ENCODE measurements around the gene NDUFB8. TPM values are rescaled to one million over a fixed set of nuclear protein-coding genes. Genes with fewer than 3 reads are reported as not detected.
A peak's percentile ranks its signal among the peaks of the same experiment; 100 is the strongest.

The NDUFB8 gene
- total and polyA plus RNA-seq, 4 donors: 122 to 369 (median 217) TPM

DNA sequence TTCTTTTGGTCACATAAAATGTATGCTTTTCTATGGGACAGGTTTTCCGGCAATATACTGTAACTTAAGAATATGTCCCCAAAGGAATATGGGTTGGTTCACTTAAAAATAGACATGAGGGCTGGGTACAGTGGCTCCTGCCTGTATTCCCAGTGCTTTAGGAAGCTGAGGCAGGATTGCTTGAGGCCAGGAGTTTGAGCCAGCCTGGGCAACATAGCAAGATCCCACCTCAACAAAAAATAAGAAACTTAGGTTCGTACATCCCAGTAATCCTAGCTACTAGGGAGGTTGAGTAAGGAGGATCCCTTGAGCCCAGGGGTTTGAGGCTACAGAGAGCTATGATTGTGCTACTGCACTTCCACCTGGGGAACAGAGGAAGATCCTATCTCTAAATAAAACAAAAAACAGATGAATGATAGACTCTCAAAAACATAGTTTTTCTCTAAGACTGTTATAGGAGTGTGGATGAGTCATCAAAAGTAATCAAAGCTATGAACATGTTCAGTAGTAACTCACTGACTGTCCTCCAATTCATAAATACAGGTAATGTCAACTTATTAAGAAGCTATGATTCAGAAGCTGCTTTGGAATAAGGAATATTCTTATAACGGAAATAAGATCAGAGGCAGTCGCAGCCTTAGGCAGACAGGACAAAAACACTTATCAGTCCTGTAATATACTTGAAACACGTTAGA is 7.4 kb downstream of the NDUFB8 start:
- no peak for DNase-seq
- peaks cover 12 to 28% (median 26%) of the 10 kb centered on the region in 4 donors for H3K36me3 ChIP-seq (ENCODE audit: control insufficient read depth in 4 of 4, insufficient read depth in 4 of 4, low read length in 4 of 4)
- 80 to 92% methylated on average over 5 of the region's 5 CpGs for WGBS, 2 donors

DNA sequence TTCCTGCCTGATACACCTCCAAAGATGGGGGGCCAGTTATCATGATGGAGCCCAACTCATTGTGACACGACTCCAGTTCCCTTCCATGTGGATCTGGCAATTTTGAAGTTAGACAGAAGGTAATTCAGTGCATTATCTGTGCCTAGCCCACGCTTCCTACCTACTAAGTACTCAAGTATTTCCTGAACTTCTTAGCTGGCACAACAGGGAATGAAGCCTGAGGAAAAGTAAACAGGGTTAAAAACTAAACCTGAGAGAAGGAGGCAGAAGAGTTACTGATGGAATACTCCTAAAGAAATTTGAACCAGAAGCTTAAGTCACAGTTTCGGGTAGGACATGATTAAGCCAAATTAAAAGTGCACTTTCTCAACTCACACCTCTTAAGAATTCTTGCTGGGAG is 8.9 kb downstream of the NDUFB8 start:
- H3K4me1 ChIP-seq (ENCODE audit: control insufficient read depth in 5 of 5, insufficient read depth in 5 of 5, low read length in 5 of 5): peaks cover 0 to 10% (median 0%) of the 10 kb centered on the region in 5 donors
- H3K36me3 ChIP-seq (ENCODE audit: control insufficient read depth in 4 of 4, insufficient read depth in 4 of 4, low read length in 4 of 4): peaks cover 12 to 16% (median 16%) of the 10 kb centered on the region in 4 donors
- peaks cover 0 to 2% (median 0%) of the 10 kb centered on the region in 4 donors for H3K9me3 ChIP-seq (ENCODE audit: control insufficient read depth in 4 of 4, insufficient read depth in 3 of 4, low read length in 3 of 4)
- no peak for ATAC-seq (ENCODE audit: insufficient read depth, low FRiP score)
- H3K27me3 ChIP-seq (ENCODE audit: control insufficient read depth in 3 of 3, insufficient read depth in 3 of 3, low read length in 2 of 3): peaks cover 0 to 14% (median 13%) of the 10 kb centered on the region in 3 donors
- H3K4me3 ChIP-seq: no peak overlapping the region
- TF ChIP-seq, protein P1, sequence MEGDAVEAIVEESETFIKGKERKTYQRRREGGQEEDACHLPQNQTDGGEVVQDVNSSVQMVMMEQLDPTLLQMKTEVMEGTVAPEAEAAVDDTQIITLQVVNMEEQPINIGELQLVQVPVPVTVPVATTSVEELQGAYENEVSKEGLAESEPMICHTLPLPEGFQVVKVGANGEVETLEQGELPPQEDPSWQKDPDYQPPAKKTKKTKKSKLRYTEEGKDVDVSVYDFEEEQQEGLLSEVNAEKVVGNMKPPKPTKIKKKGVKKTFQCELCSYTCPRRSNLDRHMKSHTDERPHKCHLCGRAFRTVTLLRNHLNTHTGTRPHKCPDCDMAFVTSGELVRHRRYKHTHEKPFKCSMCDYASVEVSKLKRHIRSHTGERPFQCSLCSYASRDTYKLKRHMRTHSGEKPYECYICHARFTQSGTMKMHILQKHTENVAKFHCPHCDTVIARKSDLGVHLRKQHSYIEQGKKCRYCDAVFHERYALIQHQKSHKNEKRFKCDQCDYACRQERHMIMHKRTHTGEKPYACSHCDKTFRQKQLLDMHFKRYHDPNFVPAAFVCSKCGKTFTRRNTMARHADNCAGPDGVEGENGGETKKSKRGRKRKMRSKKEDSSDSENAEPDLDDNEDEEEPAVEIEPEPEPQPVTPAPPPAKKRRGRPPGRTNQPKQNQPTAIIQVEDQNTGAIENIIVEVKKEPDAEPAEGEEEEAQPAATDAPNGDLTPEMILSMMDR (IDR thresholded peaks at IDR 0.05; ENCODE audit: control extremely low read depth, extremely low read depth): no peak
- 85 to 93% methylated on average over 3 of the region's 3 CpGs for WGBS, 2 donors
- H3K27ac ChIP-seq (ENCODE audit: low read depth in 1 of 2, low read length in 1 of 2): no peak overlapping the region
- DNase-seq: no peak
- no peak overlapping the region for H3K9ac ChIP-seq (ENCODE audit: insufficient read depth in 1 of 2, low read length in 2 of 2)

More for the DNA sequence above, 7.4 kb downstream of the NDUFB8 start:
- Histone ChIP-seq H3K9me3 (ENCODE audit: control insufficient read depth in 4 of 4, insufficient read depth in 3 of 4, low read length in 3 of 4) (no peaks in the 10 kb centered on the region), H3K27ac (ENCODE audit: low read depth in 1 of 2, low read length in 1 of 2) (no peak overlapping the region), H3K4me3 (no peak overlapping the region), H3K4me1 (ENCODE audit: control insufficient read depth in 5 of 5, insufficient read depth in 5 of 5, low read length in 5 of 5) (peaks cover 0 to 10% (median 0%) of the 10 kb centered on the region in 5 donors), H3K9ac (ENCODE audit: insufficient read depth in 1 of 2, low read length in 2 of 2) (no peak overlapping the region), H3K27me3 (ENCODE audit: control insufficient read depth in 3 of 3, insufficient read depth in 3 of 3, low read length in 2 of 3) (peaks cover 0 to 14% (median 13%) of the 10 kb centered on the region in 3 donors)
- ATAC-seq (ENCODE audit: insufficient read depth, low FRiP score): no peak
- TF ChIP-seq, protein P1 (IDR thresholded peaks at IDR 0.05; ENCODE audit: control extremely low read depth, extremely low read depth): no peak

DNA sequence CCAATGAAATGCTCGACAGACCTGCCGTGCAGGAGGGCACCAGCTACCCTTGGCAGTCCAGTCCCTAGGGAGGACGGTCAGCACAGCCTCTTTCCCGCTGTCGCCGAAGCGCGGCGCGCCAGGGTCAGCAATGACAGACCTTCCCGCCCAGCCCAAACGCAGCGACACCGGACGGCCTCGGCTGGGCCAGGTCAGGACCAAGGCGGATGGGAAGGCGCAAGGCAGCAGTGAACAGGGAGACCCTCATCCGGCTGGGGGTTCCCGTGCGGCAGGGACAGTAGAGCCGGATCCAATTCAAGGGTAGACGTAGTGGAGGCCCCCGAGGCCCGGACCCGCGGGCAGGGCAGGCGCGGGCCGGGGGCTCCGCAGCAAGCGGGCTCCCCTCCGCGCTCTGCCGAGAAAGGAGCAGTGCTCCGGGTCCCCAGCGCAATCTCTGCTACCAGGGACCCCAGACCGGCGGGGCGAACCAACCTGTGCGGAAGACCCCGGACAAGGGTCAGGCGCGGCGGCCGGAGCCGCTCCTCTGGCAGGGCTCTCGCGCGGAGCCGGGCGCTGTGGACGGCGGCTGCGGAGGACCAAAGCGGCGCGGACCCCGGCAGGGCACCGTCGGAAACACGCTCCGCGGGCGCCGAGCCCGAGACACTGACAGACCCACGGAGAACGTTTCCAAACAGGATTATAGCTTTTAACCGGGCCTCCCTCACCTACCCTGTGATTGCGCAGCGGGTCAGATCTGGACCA is 10.2 kb downstream of the NDUFB8 start, which contains the start of gene SEC31B:
Gene SEC31B, minus strand, starts transcription at position 551 of the 741 bp plus-strand sequence. CDS start 2,909 bp downstream, outside the sequence.
- Histone ChIP-seq H3K27me3 (ENCODE audit: control insufficient read depth in 3 of 3, insufficient read depth in 3 of 3, low read length in 2 of 3) (peaks cover 0 to 14% (median 13%) of the 10 kb centered on the region in 3 donors), H3K27ac (ENCODE audit: low read depth in 1 of 2, low read length in 1 of 2) (peak within 1 kb of the TSS in 1 of 2 donors; percentile 35), H3K9me3 (ENCODE audit: control insufficient read depth in 4 of 4, insufficient read depth in 3 of 4, low read length in 3 of 4) (peaks cover 0 to 2% (median 0%) of the 10 kb centered on the region in 4 donors), H3K4me1 (ENCODE audit: control insufficient read depth in 5 of 5, insufficient read depth in 5 of 5, low read length in 5 of 5) (peaks cover 0 to 10% (median 0%) of the 10 kb centered on the region in 5 donors), H3K9ac (ENCODE audit: insufficient read depth in 1 of 2, low read length in 2 of 2) (no peak within 1 kb of the TSS), H3K4me3 (peak within 1 kb of the TSS; percentile 18), H3K36me3 (ENCODE audit: control insufficient read depth in 4 of 4, insufficient read depth in 4 of 4, low read length in 4 of 4) (peaks cover 4 to 12% (median 6%) of the 10 kb centered on the region in 4 donors)
- ATAC-seq (ENCODE audit: insufficient read depth, low FRiP score) (no peak), DNase-seq (peak; percentile 21 to 35 (median 30))
- 9 to 19% methylated on average over 72 of the region's 72 CpGs for WGBS, 2 donors
- TF ChIP-seq, protein P1 (IDR thresholded peaks at IDR 0.05; ENCODE audit: control extremely low read depth, extremely low read depth): no peak

Measured in lung (tissue), 12 donors.